Astrocyte (in vitro differentiated cells and primary cell): Measurements from ENCODE around the gene ZNF273. TPM values are rescaled to one million over a fixed set of nuclear protein-coding genes. Genes with fewer than 3 reads are reported as not detected.
"Not testable (repeated sequence)": the region's sequence is repeated elsewhere in the genome, so short reads cannot be mapped to it uniquely, and the experiment has no call there.

Experiments
- DNase-seq: peaks from one replicate; pipeline ENCODE4 v3.0.0-alpha.2; 2010; ENCODE audit warnings: low read depth
- FAIRE-seq: peaks from 2 replicates; lab custom pipeline; 2011; peaks lifted over from hg19 to GRCh38; lab: Jason Lieb, UNC
- H2AFZ ChIP-seq: 2 replicates; pipeline ENCODE4 v1.6.0; 2012; ENCODE audit warnings: low read depth, low read length, inconsistent platforms
- H3K27ac ChIP-seq: 2 replicates; pipeline ENCODE4 v1.5.1; 2011; ENCODE audit warnings: low read depth, low read length, inconsistent platforms
- H3K27me3 ChIP-seq: 2 replicates; pipeline ENCODE4 v1.6.0; 2011; ENCODE audit warnings: low read length, inconsistent platforms; ENCODE audit not compliant: insufficient read depth
- H3K36me3 ChIP-seq: 2 replicates; pipeline ENCODE4 v1.5.1; 2011; ENCODE audit warnings: low read length, inconsistent platforms; ENCODE audit not compliant: insufficient read depth
- H3K4me1 ChIP-seq: 2 replicates; pipeline ENCODE4 v1.5.1; 2011; ENCODE audit warnings: low read length, inconsistent platforms; ENCODE audit not compliant: insufficient read depth
- H3K4me2 ChIP-seq: 2 replicates; pipeline ENCODE4 v1.6.0; 2012; ENCODE audit warnings: low read length, inconsistent platforms
- H3K4me3 ChIP-seq: 2 replicates; pipeline ENCODE4 v1.5.1; 2011; ENCODE audit warnings: low read depth, mild to moderate bottlenecking, low read length, inconsistent platforms; ENCODE audit not compliant: insufficient read depth
- H3K79me2 ChIP-seq: 2 replicates; pipeline ENCODE4 v1.6.0; 2012; ENCODE audit warnings: mild to moderate bottlenecking, low read length, inconsistent platforms; ENCODE audit not compliant: insufficient read depth
- H3K9ac ChIP-seq: 2 replicates; pipeline ENCODE4 v1.6.0; 2012; ENCODE audit warnings: mild to moderate bottlenecking, low read length, inconsistent platforms
- H3K9me3 ChIP-seq: 2 replicates; pipeline ENCODE4 v1.5.1; 2012; ENCODE audit warnings: low read depth, mild to moderate bottlenecking, low read length, inconsistent platforms; ENCODE audit not compliant: insufficient read depth
- H4K20me1 ChIP-seq: 2 replicates; pipeline ENCODE4 v1.6.0; 2012; ENCODE audit warnings: low read length, inconsistent platforms; ENCODE audit not compliant: insufficient read depth
- H3K27ac Mint-ChIP-seq: one replicate; pipeline ENCODE4 v1.8.0; 2021; ENCODE audit warnings: mild to moderate bottlenecking, mixed read lengths; ENCODE audit not compliant: unreplicated experiment
- H3K27me3 Mint-ChIP-seq: one replicate; pipeline ENCODE4 v1.8.0; 2021; ENCODE audit warnings: low read depth, mixed read lengths; ENCODE audit not compliant: unreplicated experiment
- H3K36me3 Mint-ChIP-seq: one replicate; pipeline ENCODE4 v1.8.0; 2021; ENCODE audit warnings: low read depth, mixed read lengths; ENCODE audit not compliant: unreplicated experiment
- H3K4me1 Mint-ChIP-seq: one replicate; pipeline ENCODE4 v1.8.0; 2021; ENCODE audit warnings: low read depth, mixed read lengths; ENCODE audit not compliant: unreplicated experiment
- H3K4me3 Mint-ChIP-seq: one replicate; pipeline ENCODE4 v1.8.0; 2021; ENCODE audit warnings: mild to moderate bottlenecking, moderate library complexity, mixed read lengths; ENCODE audit not compliant: unreplicated experiment
- H3K9me3 Mint-ChIP-seq: one replicate; pipeline ENCODE4 v1.8.0; 2021; ENCODE audit warnings: mild to moderate bottlenecking, mixed read lengths; ENCODE audit not compliant: unreplicated experiment
- CTCF ChIP-seq: IDR thresholded peaks from 2 replicates; pipeline ENCODE4 v1.5.1; 2011; ENCODE audit warnings: low read depth, mild to moderate bottlenecking, inconsistent platforms, low read length, moderate library complexity; ENCODE audit not compliant: insufficient read depth
- EZH2 ChIP-seq: IDR thresholded peaks from 2 replicates; pipeline ENCODE4 v1.6.1; 2012; ENCODE audit warnings: mild to moderate bottlenecking, low read length, inconsistent platforms; ENCODE audit not compliant: insufficient read depth
- total RNA-seq: library from RNA; stranded (reverse); gene quantifications from 2 replicates; pipeline ENCODE4 v1.2.1, GENCODE V29; 2021

The ZNF273 gene
- total RNA-seq, 1 donor from 2014 or later = 5.0 TPM

GRCh38 chr7:64947252-64948000 is 44.4 kb downstream of the ZNF273 start:
- Mint-ChIP-seq H3K4me1 (peaks cover 3% of the 10 kb centered on the region), H3K9me3 (peaks cover 6% of the 10 kb centered on the region), H3K27me3 (peaks cover 53% of the 10 kb centered on the region), H3K36me3 (no peaks in the 10 kb centered on the region), H3K4me3 (no peak overlapping the region), H3K27ac (no peak overlapping the region)
- Histone ChIP-seq H3K27me3 (peaks cover 9% of the 10 kb centered on the region), H3K79me2 (no peaks in the 10 kb centered on the region), H3K4me3 (peak overlapping the region; percentile 28), H3K9me3 (peaks cover under 1% of the 10 kb centered on the region), H3K9ac (peak overlapping the region; percentile 6), H3K4me1 (no peaks in the 10 kb centered on the region), H3K36me3 (no peaks in the 10 kb centered on the region), H4K20me1 (no peaks in the 10 kb centered on the region), H3K27ac (no peak overlapping the region), H2AFZ (peak overlapping the region; percentile 69), H3K4me2 (peak overlapping the region; percentile 76)
- TF ChIP-seq EZH2 (peak; percentile 90), CTCF (no peak)
- DNase-seq (no peak), FAIRE-seq (no peak)

- H3K36me3 ChIP-seq, H3K9me3 ChIP-seq, H3K4me1 ChIP-seq, H3K4me3 Mint-ChIP-seq, H3K9me3 Mint-ChIP-seq, H3K27me3 ChIP-seq, H3K27ac Mint-ChIP-seq, H2AFZ ChIP-seq, H3K36me3 Mint-ChIP-seq, FAIRE-seq, H4K20me1 ChIP-seq, H3K79me2 ChIP-seq, H3K4me1 Mint-ChIP-seq, DNase-seq, H3K27ac ChIP-seq, H3K4me2 ChIP-seq, H3K9ac ChIP-seq, H3K4me3 ChIP-seq: not testable (repeated sequence)
- H3K27me3 Mint-ChIP-seq = peaks cover 53% of the 10 kb centered on the region
Measured at GRCh38 chr7:64948774-64949173, 45.7 kb downstream of the ZNF273 start.

GRCh38 chr7:64950673-64951072 is 47.6 kb downstream of the ZNF273 start:
- not testable (repeated sequence) for H3K4me3 ChIP-seq, FAIRE-seq, H3K9me3 Mint-ChIP-seq

More at GRCh38 chr7:64950673-64951072, 47.6 kb downstream of the ZNF273 start:
- H3K9me3 ChIP-seq, H3K4me3 Mint-ChIP-seq, H4K20me1 ChIP-seq, DNase-seq, H3K4me1 Mint-ChIP-seq, H3K9ac ChIP-seq, H3K4me1 ChIP-seq, H3K27me3 ChIP-seq, H3K36me3 Mint-ChIP-seq, H3K4me2 ChIP-seq, H3K36me3 ChIP-seq, H3K27ac ChIP-seq, H3K79me2 ChIP-seq, H2AFZ ChIP-seq: not testable (repeated sequence)
- H3K27me3 Mint-ChIP-seq = peaks cover 42% of the 10 kb centered on the region
- H3K27ac Mint-ChIP-seq = peak overlapping the region; percentile 47
